Measurements from ENCODE around the gene GNB5.
"Not testable (repeated sequence)": the region's sequence is repeated elsewhere in the genome, so short reads cannot be mapped to it uniquely, and the experiment has no call there.

The GNB5 gene

DNA sequence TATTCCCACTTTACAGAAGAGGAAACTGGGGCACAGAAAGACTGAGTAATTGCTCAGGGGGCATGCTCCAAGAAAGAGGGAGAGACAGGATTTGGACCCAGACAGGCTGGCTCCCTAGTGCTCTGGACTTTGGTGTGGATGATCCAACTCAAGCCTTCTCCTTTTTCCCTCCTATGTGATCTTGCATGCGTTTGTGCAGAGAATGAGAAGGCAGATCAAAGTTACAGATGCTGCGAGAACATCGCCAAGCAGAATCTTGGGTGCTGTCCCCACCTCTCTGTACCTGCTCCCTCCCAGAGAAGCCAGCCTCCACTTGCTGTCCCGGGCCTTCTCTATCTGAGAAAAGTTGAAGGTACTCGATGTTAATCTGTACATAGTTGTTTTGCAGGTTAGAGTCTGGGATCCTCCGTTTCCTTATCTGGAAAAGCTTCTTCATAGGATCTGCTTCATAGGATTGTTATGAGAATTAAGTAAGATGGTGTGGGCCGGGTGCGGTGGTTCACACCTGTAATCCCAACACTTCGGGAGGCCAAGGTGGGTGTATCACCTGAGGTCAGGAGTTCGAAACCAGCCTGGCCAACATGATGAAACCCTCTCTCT is 10.2 kb downstream of the GNB5 start:
- Histone ChIP-seq H3K9me3 (ENCODE audit: control insufficient read depth, low read length) (no peaks in the 10 kb centered on the region), H3K27me3 (ENCODE audit: control insufficient read depth, insufficient read depth, low read length) (peaks cover 12% of the 10 kb centered on the region), H3K4me3 (ENCODE audit: low read length) (no peak overlapping the region), H3K9ac (ENCODE audit: low read length) (peak overlapping the region; percentile 83), H3K4me1 (ENCODE audit: control insufficient read depth, insufficient read depth, low read length) (peaks cover 19% of the 10 kb centered on the region), H3K36me3 (ENCODE audit: control insufficient read depth, insufficient read depth, low read length) (no peaks in the 10 kb centered on the region)

DNA sequence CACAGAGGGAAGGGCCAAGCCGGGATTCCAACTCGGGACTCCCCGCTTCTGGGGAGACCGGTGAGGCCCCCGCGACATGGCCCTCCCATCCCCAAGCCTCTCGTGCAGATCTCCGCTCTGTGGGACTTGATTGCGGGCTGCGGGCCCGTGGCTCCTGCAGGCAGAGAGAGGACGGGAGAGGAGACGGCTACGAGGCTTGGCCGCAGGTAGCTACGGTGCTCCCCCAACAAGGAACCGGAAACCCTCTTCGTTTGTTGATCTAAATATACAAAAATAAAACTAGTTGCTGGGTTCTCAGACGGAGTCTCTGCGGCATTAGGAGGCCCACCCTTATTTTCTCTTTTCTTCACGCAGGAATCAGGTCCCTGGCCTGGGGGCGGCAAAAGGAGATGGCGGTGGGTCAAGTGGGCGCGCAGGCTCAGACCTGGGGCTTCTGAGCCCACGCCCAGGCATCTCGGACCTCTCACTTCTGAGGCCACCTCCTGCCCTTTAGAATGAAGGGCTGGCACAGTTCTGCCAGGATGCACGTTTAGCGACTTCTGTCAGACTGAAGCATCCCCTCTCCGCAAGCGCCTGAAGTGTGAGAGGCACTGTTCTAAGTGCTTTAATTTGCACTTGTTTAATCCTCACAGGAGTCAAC is 10.9 kb downstream of the GNB5 start:
- H3K36me3 ChIP-seq (ENCODE audit: control insufficient read depth, insufficient read depth, low read length), result no peaks in the 10 kb centered on the region
- H3K9me3 ChIP-seq (ENCODE audit: control insufficient read depth, low read length), result no peaks in the 10 kb centered on the region
- peaks cover 19% of the 10 kb centered on the region for H3K4me1 ChIP-seq (ENCODE audit: control insufficient read depth, insufficient read depth, low read length)
- H3K4me3 ChIP-seq (ENCODE audit: low read length), result peak overlapping the region; percentile 58
- H3K9ac ChIP-seq (ENCODE audit: low read length), result peak overlapping the region; percentile 83
- peaks cover 12% of the 10 kb centered on the region for H3K27me3 ChIP-seq (ENCODE audit: control insufficient read depth, insufficient read depth, low read length)

DNA sequence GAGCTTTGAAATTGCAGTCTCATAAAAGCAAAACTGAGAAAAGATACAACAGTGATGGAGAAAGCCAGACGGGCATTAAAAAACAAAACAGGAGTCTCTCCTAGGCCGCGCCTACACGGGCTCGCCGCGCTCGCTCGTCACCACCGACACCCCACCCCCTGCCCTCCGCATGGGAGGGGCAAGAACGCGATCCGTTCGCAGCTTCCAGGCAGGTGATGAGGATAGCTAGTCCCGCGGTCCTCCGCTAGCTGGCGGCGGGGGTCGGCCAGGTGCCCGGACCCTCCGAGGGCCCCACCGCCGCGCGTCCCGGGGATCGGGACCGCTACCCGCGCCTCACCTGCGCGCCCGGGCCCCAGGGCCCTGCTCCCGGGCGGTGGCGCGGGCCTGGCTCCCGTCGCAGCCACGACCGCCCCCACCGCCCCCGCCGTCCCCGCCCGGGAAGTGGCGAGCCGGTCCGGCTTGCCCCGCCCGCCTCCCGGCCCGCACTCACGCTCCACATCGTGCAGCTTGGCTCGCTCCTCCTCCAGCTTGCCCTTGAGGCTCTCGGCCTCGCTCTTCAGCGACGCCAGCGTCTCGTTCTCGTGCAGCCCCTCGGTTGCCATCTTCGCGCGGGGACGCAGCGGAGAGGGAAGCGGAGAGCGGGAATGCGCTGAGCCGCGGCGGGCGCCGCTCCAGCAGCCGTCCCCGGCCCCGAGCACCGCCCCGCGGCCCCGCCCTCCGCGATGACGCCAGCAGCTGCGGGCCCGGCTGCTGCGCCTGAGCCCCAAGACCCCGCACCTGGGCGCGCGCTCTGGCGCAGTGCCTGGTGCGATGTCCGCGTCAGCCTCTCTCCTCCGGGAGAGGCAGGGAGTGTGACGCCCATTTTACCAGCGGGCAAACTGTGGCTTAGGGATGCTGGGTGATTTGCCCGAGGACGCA is 11.7 kb downstream of the GNB5 start:
- Histone ChIP-seq H3K27me3 (ENCODE audit: control insufficient read depth, insufficient read depth, low read length) (peaks cover 12% of the 10 kb centered on the region), H3K4me3 (ENCODE audit: low read length) (peak overlapping the region; percentile 58), H3K9ac (ENCODE audit: low read length) (peak overlapping the region; percentile 83), H3K36me3 (ENCODE audit: control insufficient read depth, insufficient read depth, low read length) (no peaks in the 10 kb centered on the region), H3K4me1 (ENCODE audit: control insufficient read depth, insufficient read depth, low read length) (peaks cover 11% of the 10 kb centered on the region), H3K9me3 (ENCODE audit: control insufficient read depth, low read length) (no peaks in the 10 kb centered on the region)

- peaks cover 12% of the 10 kb centered on the region for H3K27me3 ChIP-seq (ENCODE audit: control insufficient read depth, insufficient read depth, low read length)
- H3K36me3 ChIP-seq (ENCODE audit: control insufficient read depth, insufficient read depth, low read length), result no peaks in the 10 kb centered on the region
- peak overlapping the region; percentile 83 for H3K9ac ChIP-seq (ENCODE audit: low read length)
- H3K9me3 ChIP-seq (ENCODE audit: control insufficient read depth, low read length), result no peaks in the 10 kb centered on the region
- peaks cover 10% of the 10 kb centered on the region for H3K4me1 ChIP-seq (ENCODE audit: control insufficient read depth, insufficient read depth, low read length)
- H3K4me3 ChIP-seq (ENCODE audit: low read length), result peak overlapping the region; percentile 17
Observed at GRCh38 chr15:52178765-52179164, 12.4 kb downstream of the GNB5 start.

- Histone ChIP-seq H3K36me3 (ENCODE audit: control insufficient read depth, insufficient read depth, low read length) (no peaks in the 10 kb centered on the region), H3K4me1 (ENCODE audit: control insufficient read depth, insufficient read depth, low read length) (no peaks in the 10 kb centered on the region), H3K9me3 (ENCODE audit: control insufficient read depth, low read length) (no peaks in the 10 kb centered on the region), H3K27me3 (ENCODE audit: control insufficient read depth, insufficient read depth, low read length) (no peaks in the 10 kb centered on the region), H3K9ac (ENCODE audit: low read length) (no peak overlapping the region), H3K4me3 (ENCODE audit: low read length) (no peak overlapping the region)
Observed at GRCh38 chr15:52172869-52173268, 18.3 kb downstream of the GNB5 start.

DNA sequence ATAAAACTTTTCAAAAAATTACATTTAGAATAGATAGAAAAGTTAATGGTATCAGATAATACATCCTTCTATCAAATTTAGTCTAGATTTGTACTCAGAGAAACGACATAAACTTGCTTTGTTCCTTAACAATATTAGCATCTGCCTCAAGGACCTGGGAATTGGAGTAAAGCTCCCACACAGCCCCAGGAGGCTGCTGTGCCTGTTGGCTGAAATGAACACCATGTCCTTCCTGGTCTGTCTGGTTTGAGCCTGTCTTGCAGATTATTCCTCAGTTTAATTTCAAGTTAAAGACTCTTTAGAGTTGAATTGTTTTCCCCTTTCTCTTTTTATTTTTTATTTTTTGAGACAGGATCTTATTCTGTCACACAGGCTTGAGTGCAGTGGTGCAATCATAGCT is 19.4 kb downstream of the GNB5 start:
- Histone ChIP-seq H3K4me3 (ENCODE audit: low read length) (no peak overlapping the region), H3K9me3 (ENCODE audit: control insufficient read depth, low read length) (no peaks in the 10 kb centered on the region), H3K27me3 (ENCODE audit: control insufficient read depth, insufficient read depth, low read length) (no peaks in the 10 kb centered on the region), H3K4me1 (ENCODE audit: control insufficient read depth, insufficient read depth, low read length) (no peaks in the 10 kb centered on the region), H3K9ac (ENCODE audit: low read length) (no peak overlapping the region), H3K36me3 (ENCODE audit: control insufficient read depth, insufficient read depth, low read length) (no peaks in the 10 kb centered on the region)

DNA sequence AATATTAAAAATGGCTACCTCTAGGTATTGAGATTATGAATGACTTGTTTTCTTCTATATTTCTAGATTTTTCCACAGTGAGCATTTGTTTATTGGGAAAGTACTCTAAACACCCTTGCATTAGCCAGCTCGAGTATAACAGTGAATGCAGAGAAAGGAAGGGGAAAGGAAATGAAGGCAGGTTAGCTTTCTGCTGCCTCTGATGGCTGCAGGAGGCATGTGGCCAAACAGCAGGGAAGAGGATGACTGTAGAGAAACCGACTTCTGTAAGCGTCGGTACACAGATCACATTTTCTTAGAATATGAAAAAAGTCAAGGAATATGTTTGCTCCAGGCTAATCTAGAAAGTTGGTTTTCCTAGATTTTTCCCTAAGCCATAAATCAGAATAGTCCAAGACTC is 19.8 kb downstream of the GNB5 start:
- H3K4me1 ChIP-seq (ENCODE audit: control insufficient read depth, insufficient read depth, low read length), result no peaks in the 10 kb centered on the region
- H3K4me3 ChIP-seq (ENCODE audit: low read length), result no peak overlapping the region
- no peaks in the 10 kb centered on the region for H3K27me3 ChIP-seq (ENCODE audit: control insufficient read depth, insufficient read depth, low read length)
- no peaks in the 10 kb centered on the region for H3K9me3 ChIP-seq (ENCODE audit: control insufficient read depth, low read length)
- H3K36me3 ChIP-seq (ENCODE audit: control insufficient read depth, insufficient read depth, low read length), result no peaks in the 10 kb centered on the region
- H3K9ac ChIP-seq (ENCODE audit: low read length), result no peak overlapping the region

- H3K9ac ChIP-seq (ENCODE audit: low read length); H3K36me3 ChIP-seq (ENCODE audit: control insufficient read depth, insufficient read depth, low read length); H3K9me3 ChIP-seq (ENCODE audit: control insufficient read depth, low read length); H3K4me3 ChIP-seq (ENCODE audit: low read length); H3K4me1 ChIP-seq (ENCODE audit: control insufficient read depth, insufficient read depth, low read length); H3K27me3 ChIP-seq (ENCODE audit: control insufficient read depth, insufficient read depth, low read length): not testable (repeated sequence)
Observed at GRCh38 chr15:52170199-52170598, 21.0 kb downstream of the GNB5 start.

- H3K4me3 ChIP-seq (ENCODE audit: low read length); H3K27me3 ChIP-seq (ENCODE audit: control insufficient read depth, insufficient read depth, low read length); H3K36me3 ChIP-seq (ENCODE audit: control insufficient read depth, insufficient read depth, low read length); H3K4me1 ChIP-seq (ENCODE audit: control insufficient read depth, insufficient read depth, low read length); H3K9ac ChIP-seq (ENCODE audit: low read length); H3K9me3 ChIP-seq (ENCODE audit: control insufficient read depth, low read length): not testable (repeated sequence)
Observed at GRCh38 chr15:52165494-52166131, 25.6 kb downstream of the GNB5 start.

DNA sequence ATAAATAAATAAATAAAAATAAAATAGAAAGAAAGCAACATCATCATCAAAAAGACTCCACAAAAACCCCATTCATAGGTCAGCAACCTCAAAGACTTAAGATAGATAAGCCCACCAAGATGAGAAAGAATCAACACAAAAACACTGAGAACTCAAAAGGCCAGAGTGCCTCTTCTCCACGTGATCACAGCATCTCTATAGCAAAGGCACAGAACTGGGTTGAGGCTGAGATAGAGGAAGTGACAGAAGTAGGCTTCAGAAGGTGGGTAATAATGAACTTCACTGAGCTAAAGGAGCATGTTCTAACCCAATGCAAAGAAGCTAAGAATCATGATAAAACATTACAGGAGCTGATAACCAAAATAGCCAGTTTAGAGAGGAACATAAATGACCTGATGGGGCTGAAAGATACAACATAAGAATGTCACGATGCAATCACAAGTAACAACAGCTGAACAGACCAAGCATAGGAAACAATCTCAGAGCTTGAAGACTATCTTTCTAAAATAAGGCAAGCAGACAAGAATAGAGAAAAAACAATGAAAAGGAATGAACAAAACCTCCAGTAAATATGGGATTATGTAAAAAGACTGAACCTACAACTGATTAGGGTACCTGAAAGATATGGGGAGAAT is 26.4 kb downstream of the GNB5 start:
- no peaks in the 10 kb centered on the region for H3K9me3 ChIP-seq (ENCODE audit: control insufficient read depth, low read length)
- H3K9ac ChIP-seq (ENCODE audit: low read length), result no peak overlapping the region
- H3K4me1 ChIP-seq (ENCODE audit: control insufficient read depth, insufficient read depth, low read length), result no peaks in the 10 kb centered on the region

GRCh38 chr15:52163321-52164190 is 27.6 kb downstream of the GNB5 start:
- Histone ChIP-seq H3K4me1 (ENCODE audit: control insufficient read depth, insufficient read depth, low read length) (no peaks in the 10 kb centered on the region), H3K36me3 (ENCODE audit: control insufficient read depth, insufficient read depth, low read length) (no peaks in the 10 kb centered on the region), H3K9ac (ENCODE audit: low read length) (no peak overlapping the region), H3K9me3 (ENCODE audit: control insufficient read depth, low read length) (no peaks in the 10 kb centered on the region), H3K27me3 (ENCODE audit: control insufficient read depth, insufficient read depth, low read length) (no peaks in the 10 kb centered on the region), H3K4me3 (ENCODE audit: low read length) (no peak overlapping the region)

More for the DNA sequence above, 26.4 kb downstream of the GNB5 start:
- H3K36me3 ChIP-seq (ENCODE audit: control insufficient read depth, insufficient read depth, low read length), result no peaks in the 10 kb centered on the region
- H3K27me3 ChIP-seq (ENCODE audit: control insufficient read depth, insufficient read depth, low read length), result no peaks in the 10 kb centered on the region
- H3K4me3 ChIP-seq (ENCODE audit: low read length), result no peak overlapping the region
